ENCODE measurements around the gene KLHL21. TPM values are rescaled to one million over a fixed set of nuclear protein-coding genes. Genes with fewer than 3 reads are reported as not detected.
A peak's percentile ranks its signal among the peaks of the same experiment; 100 is the strongest.

Gene KLHL21
- total RNA-seq, 1 donor from 2014 or later: 42.3 TPM

DNA sequence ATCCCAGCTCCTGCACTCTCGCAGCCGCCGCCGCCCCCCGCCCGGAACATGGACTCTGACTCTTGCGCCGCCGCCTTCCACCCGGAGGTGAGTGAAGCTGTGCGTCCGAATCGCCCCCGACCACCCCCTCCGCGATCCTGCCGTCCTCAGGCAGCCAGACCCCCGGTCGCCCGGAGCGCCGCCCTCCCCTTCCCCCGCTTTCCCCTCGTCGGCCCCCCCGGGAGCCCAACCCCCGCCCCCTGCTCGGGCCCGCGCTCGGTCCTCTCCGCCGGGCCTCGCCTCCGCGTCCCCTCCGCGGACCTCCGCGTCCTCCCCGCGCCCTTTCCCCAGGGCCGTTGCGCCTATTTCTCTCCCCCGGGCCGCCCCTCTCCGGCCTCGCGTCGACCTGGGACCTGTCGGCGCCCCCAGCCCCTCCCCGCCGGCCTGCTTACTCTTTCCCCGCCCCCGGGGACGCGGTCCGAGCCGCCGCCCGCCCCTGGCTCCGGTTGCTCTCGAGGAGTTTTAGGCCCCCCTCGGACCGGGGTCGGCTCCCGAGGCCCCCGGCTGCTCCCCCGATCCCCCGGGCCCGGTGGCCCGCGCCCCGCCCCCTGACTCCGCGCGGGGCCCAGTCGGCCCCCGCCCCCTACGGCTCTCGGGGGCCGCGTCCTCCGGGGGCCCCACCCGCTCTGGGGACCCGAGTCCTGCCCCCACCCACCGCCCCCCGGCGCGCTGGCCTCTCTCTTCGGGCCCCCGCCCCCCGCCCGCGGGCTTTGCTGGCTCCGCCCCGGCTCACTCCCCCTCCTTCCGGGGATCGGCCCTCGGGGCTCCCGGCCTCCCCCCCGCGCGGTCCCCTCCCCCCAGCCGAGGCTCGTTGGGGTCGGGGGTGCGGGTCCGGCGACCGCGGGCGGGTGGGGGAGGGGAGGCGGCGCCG, 11.6 kb upstream of the KLHL21 start:
- H3K9me3 ChIP-seq (ENCODE audit: insufficient read depth, low read depth, low read length): no peaks in the 10 kb centered on the region
- FAIRE-seq (no peak), DNase-seq (ENCODE audit: low read depth) (no peak)
- peaks cover 3% of the 10 kb centered on the region for H3K36me3 ChIP-seq (ENCODE audit: insufficient read depth, low read length)
- no peak overlapping the region for H2AFZ ChIP-seq (ENCODE audit: low read depth, low read length)
- peaks cover 5% of the 10 kb centered on the region for H3K4me1 ChIP-seq (ENCODE audit: insufficient read depth, low read length)
- no peaks in the 10 kb centered on the region for H3K27me3 ChIP-seq (ENCODE audit: insufficient read depth, low read length)
- peaks cover 58% of the 10 kb centered on the region for H3K79me2 ChIP-seq (ENCODE audit: insufficient read depth, low read length)
- no peak overlapping the region for H3K27ac Mint-ChIP-seq (ENCODE audit: unreplicated experiment)
- no peaks in the 10 kb centered on the region for H3K9me3 Mint-ChIP-seq (ENCODE audit: unreplicated experiment)
- peak overlapping the region; percentile 70 for H3K4me3 ChIP-seq (ENCODE audit: insufficient read depth, low read depth, low read length)
- TF ChIP-seq, protein P1, sequence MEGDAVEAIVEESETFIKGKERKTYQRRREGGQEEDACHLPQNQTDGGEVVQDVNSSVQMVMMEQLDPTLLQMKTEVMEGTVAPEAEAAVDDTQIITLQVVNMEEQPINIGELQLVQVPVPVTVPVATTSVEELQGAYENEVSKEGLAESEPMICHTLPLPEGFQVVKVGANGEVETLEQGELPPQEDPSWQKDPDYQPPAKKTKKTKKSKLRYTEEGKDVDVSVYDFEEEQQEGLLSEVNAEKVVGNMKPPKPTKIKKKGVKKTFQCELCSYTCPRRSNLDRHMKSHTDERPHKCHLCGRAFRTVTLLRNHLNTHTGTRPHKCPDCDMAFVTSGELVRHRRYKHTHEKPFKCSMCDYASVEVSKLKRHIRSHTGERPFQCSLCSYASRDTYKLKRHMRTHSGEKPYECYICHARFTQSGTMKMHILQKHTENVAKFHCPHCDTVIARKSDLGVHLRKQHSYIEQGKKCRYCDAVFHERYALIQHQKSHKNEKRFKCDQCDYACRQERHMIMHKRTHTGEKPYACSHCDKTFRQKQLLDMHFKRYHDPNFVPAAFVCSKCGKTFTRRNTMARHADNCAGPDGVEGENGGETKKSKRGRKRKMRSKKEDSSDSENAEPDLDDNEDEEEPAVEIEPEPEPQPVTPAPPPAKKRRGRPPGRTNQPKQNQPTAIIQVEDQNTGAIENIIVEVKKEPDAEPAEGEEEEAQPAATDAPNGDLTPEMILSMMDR (IDR thresholded peaks at IDR 0.05; ENCODE audit: insufficient read depth, low read depth, low read length): no peak
- TF ChIP-seq EZH2 (IDR thresholded peaks at IDR 0.05; ENCODE audit: insufficient read depth, low read length): no peak
- H3K4me2 ChIP-seq (ENCODE audit: low read length): peak overlapping the region; percentile 81
- no peaks in the 10 kb centered on the region for H3K27me3 Mint-ChIP-seq (ENCODE audit: low read depth, unreplicated experiment)
- H3K36me3 Mint-ChIP-seq (ENCODE audit: low read depth, unreplicated experiment): peaks cover 7% of the 10 kb centered on the region
- H3K9ac ChIP-seq (ENCODE audit: low read length): peak overlapping the region; percentile 81
- H3K4me1 Mint-ChIP-seq (ENCODE audit: low read depth, unreplicated experiment): peaks cover 9% of the 10 kb centered on the region
- H3K27ac ChIP-seq (ENCODE audit: low read depth, low read length): peak overlapping the region; percentile 58
- H4K20me1 ChIP-seq (ENCODE audit: insufficient read depth, low read length): peaks cover 39% of the 10 kb centered on the region
- peak overlapping the region; percentile 82 for H3K4me3 Mint-ChIP-seq (ENCODE audit: unreplicated experiment)

DNA sequence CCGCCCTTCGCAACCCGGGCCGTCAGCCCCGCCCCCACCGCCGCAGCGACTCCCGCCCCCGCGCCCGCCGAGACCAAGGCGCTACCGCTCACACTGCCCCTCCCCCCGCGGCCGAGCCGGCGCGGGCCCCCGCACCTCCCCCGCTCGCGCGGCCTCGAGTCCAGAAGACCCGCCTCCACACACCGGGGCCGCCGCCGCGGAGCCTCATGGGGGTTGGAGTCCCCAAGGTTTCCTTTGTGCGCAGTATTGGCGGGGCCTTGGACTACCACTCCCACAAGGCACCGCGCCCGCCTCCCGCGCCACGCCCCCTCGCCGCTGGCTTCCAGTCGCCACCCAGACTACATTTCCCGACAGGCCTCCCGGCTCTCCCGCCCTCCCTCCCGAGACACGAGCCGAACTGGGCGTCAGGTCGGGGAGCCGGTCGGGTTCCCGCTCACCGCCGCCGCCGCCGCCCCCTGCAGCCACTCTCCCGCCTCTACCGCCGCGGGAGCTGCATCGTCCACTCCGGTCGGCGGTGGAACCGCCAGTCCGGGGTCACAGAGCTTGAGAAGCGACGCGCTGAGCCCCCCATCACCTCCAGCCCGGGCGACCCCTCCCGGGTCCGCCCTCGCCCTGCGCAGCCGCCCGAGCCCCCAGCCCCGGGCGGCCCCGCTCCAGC, 10.8 kb upstream of the KLHL21 start, which contains the start of gene PHF13:
PHF13 (plus strand) TSS at position 371 of the 658 bp plus-strand sequence. CDS start 336 bp downstream, outside the sequence.
- peaks cover 3% of the 10 kb centered on the region for H3K36me3 ChIP-seq (ENCODE audit: insufficient read depth, low read length)
- no peaks in the 10 kb centered on the region for H3K27me3 Mint-ChIP-seq (ENCODE audit: low read depth, unreplicated experiment)
- peak; percentile 95 for DNase-seq (ENCODE audit: low read depth)
- H3K4me1 Mint-ChIP-seq (ENCODE audit: low read depth, unreplicated experiment): peaks cover 9% of the 10 kb centered on the region
- H3K4me1 ChIP-seq (ENCODE audit: insufficient read depth, low read length): peaks cover 5% of the 10 kb centered on the region
- peak within 1 kb of the TSS; percentile 71 for H2AFZ ChIP-seq (ENCODE audit: low read depth, low read length)
- H3K9me3 Mint-ChIP-seq (ENCODE audit: unreplicated experiment): no peaks in the 10 kb centered on the region
- peak within 1 kb of the TSS; percentile 89 for H3K4me2 ChIP-seq (ENCODE audit: low read length)
- TF ChIP-seq, protein P1 (IDR thresholded peaks at IDR 0.05; ENCODE audit: insufficient read depth, low read depth, low read length): no peak
- no peak for TF ChIP-seq EZH2 (IDR thresholded peaks at IDR 0.05; ENCODE audit: insufficient read depth, low read length)
- peak within 1 kb of the TSS; percentile 64 for H3K27ac ChIP-seq (ENCODE audit: low read depth, low read length)
- no peak for FAIRE-seq
- peak within 1 kb of the TSS; percentile 99 for H3K4me3 Mint-ChIP-seq (ENCODE audit: unreplicated experiment)
- H3K36me3 Mint-ChIP-seq (ENCODE audit: low read depth, unreplicated experiment): peaks cover 5% of the 10 kb centered on the region
- H3K27ac Mint-ChIP-seq (ENCODE audit: unreplicated experiment): peak within 1 kb of the TSS; percentile 97
- H3K79me2 ChIP-seq (ENCODE audit: insufficient read depth, low read length): peaks cover 52% of the 10 kb centered on the region
- H3K9me3 ChIP-seq (ENCODE audit: insufficient read depth, low read depth, low read length): no peaks in the 10 kb centered on the region
- H3K4me3 ChIP-seq (ENCODE audit: insufficient read depth, low read depth, low read length): peak within 1 kb of the TSS; percentile 81
- peak within 1 kb of the TSS; percentile 85 for H3K9ac ChIP-seq (ENCODE audit: low read length)
- H3K27me3 ChIP-seq (ENCODE audit: insufficient read depth, low read length): no peaks in the 10 kb centered on the region
- peaks cover 31% of the 10 kb centered on the region for H4K20me1 ChIP-seq (ENCODE audit: insufficient read depth, low read length)

Data from astrocyte (in vitro differentiated cells and primary cell).